HepG2 (cell line): ENCODE measurements around the gene LURAP1L. TPM values are rescaled to one million over a fixed set of nuclear protein-coding genes. Genes with fewer than 3 reads are reported as not detected.

Experiments used
- ATAC-seq: fragments of 200-7000 bp; cut with Tn5 transposase; 3 replicates; pipeline ENCODE4 v1.9.1; 2020; ENCODE audit warnings: mild to moderate bottlenecking, moderate library complexity
- BruUV-seq: library from RNA; stranded (reverse); fragments of 400-500 nt; replicated peaks from 2 replicates; lab custom pipeline; 2021; lab: Mats Ljungman, UMichigan
- CTCF ChIA-PET: fragments of 300-600 bp; formaldehyde crosslinking; extraction: SDS; loops from one replicate; lab custom pipeline; 2021; ENCODE audit warnings: low total read pairs, inconsistent platforms, low intra/inter-chr PET ratio; lab: Yijun Ruan, JAX
- POLR2A ChIA-PET: fragments of 350-600 bp; sonication (Branson Sonifier 250); formaldehyde crosslinking; loops from one replicate; lab custom pipeline; 2020; ENCODE audit warnings: antibody characterized with exemption, inconsistent platforms; lab: Yijun Ruan, JAX
- DNase-seq: peaks from one replicate; pipeline ENCODE4 v3.0.0-alpha.2; 2015; ENCODE audit warnings: low spot score
- FAIRE-seq: peaks from 3 replicates; lab custom pipeline; 2011; peaks lifted over from hg19 to GRCh38; lab: Jason Lieb, UNC
- H2AFZ ChIP-seq: one replicate; pipeline ENCODE4 v1.6.1; 2011; ENCODE audit warnings: low read length, inconsistent platforms
- H3K27ac ChIP-seq: fragments of 300-600 bp; 3 replicates; pipeline ENCODE4 v1.8.0; 2011; ENCODE audit warnings: mixed run types, mild to moderate bottlenecking, mixed read lengths, low read length, inconsistent platforms; ENCODE audit not compliant: insufficient read depth; ENCODE audit errors: extremely low read length
- H3K27me3 ChIP-seq, 2 experiments: fragments of 200-600 bp in 1 of 2; 2 replicates in 1 of 2; 3 replicates in 1 of 2; pipeline versions ENCODE4 v1.6.0 to v1.8.0; 2011; ENCODE audit warnings: low read length in 2 of 2, mild to moderate bottlenecking in 2 of 2, moderate library complexity in 2 of 2, inconsistent platforms in 1 of 2; ENCODE audit not compliant: insufficient read depth in 2 of 2, control insufficient read depth in 1 of 2
- H3K36me3 ChIP-seq, 2 experiments: fragments of 200-600 bp in 1 of 2; replicated peaks in 1 of 2; 2 replicates in 1 of 2; 3 replicates in 1 of 2; pipeline versions ENCODE4 v1.5.1 to v1.8.0; 2011; ENCODE audit warnings: low read length in 2 of 2, inconsistent platforms in 1 of 2; ENCODE audit not compliant: insufficient read depth in 2 of 2, control insufficient read depth in 1 of 2
- H3K4me1 ChIP-seq: 2 replicates; pipeline ENCODE4 v1.5.1; 2012; ENCODE audit warnings: low read length, inconsistent platforms; ENCODE audit not compliant: insufficient read depth
- H3K4me2 ChIP-seq: 2 replicates; pipeline ENCODE4 v1.6.0; 2011; ENCODE audit warnings: low read depth, low read length, inconsistent platforms
- H3K4me3 ChIP-seq, 3 experiments: fragments of 200-600 bp in 1 of 3; sonication (generic), shearing (Covaris generic) in 1 of 3; replicated peaks in 1 of 3; 2 replicates each; pipeline ENCODE4 v1.5.1; 2011 to 2016; ENCODE audit warnings: low read length in 3 of 3, inconsistent platforms in 2 of 3, low read depth in 2 of 3, mild to moderate bottlenecking in 2 of 3, control low read depth in 1 of 3, mixed read lengths in 1 of 3; ENCODE audit not compliant: insufficient read depth in 1 of 3
- H3K79me2 ChIP-seq: one replicate; pipeline ENCODE4 v1.6.1; 2011; ENCODE audit warnings: low read length, inconsistent platforms; ENCODE audit not compliant: insufficient read depth
- H3K9ac ChIP-seq: 2 replicates; pipeline ENCODE4 v1.6.0; 2011; ENCODE audit warnings: mild to moderate bottlenecking, low read depth, low read length, inconsistent platforms; ENCODE audit not compliant: insufficient read depth
- H3K9me3 ChIP-seq: 2 replicates; pipeline ENCODE4 v1.5.1; 2012; ENCODE audit warnings: mild to moderate bottlenecking, low read length
- H4K20me1 ChIP-seq: 2 replicates; pipeline ENCODE4 v1.6.0; 2011; ENCODE audit warnings: inconsistent platforms, mild to moderate bottlenecking, low read length, moderate library complexity; ENCODE audit not compliant: insufficient read depth
- ARNTL ChIP-seq: sonication (generic); formaldehyde crosslinking; IDR thresholded peaks from 2 replicates; pipeline ENCODE4 v1.4.0; 2020; ENCODE audit warnings: mild to moderate bottlenecking, missing genetic modification reagents
- BRCA1 ChIP-seq: sonication (generic); formaldehyde crosslinking; IDR thresholded peaks from 2 replicates; pipeline ENCODE4 v1.4.0; 2020; ENCODE audit warnings: missing genetic modification reagents
- HNRNPK ChIP-seq: fragments of 200-400 bp; formaldehyde crosslinking; IDR thresholded peaks from 2 replicates; pipeline ENCODE4 v1.6.1; 2018; ENCODE audit warnings: low read length, low read depth, moderate library complexity, mild to moderate bottlenecking; ENCODE audit not compliant: poor library complexity, severe bottlenecking
- HNRNPL ChIP-seq: fragments of 200-400 bp; formaldehyde crosslinking; IDR thresholded peaks from 2 replicates; pipeline ENCODE4 v1.6.1; 2017; ENCODE audit warnings: mild to moderate bottlenecking, low read depth, low read length
- KLF16 ChIP-seq, 2 experiments: sonication (generic) in 1 of 2; formaldehyde crosslinking in 1 of 2; IDR thresholded peaks; 2 replicates each; pipeline versions ENCODE4 v1.6.1 to v1.8.0; 2016 to 2023; ENCODE audit warnings: missing genetic modification reagents in 2 of 2, missing compliant biosample characterization in 1 of 2
- PAF1 ChIP-seq: IDR thresholded peaks from 2 replicates; pipeline ENCODE4 v1.6.1; 2016; ENCODE audit warnings: missing genetic modification reagents, missing compliant biosample characterization
- PHB2 ChIP-seq: fragments of 450-650 bp; IDR thresholded peaks from 2 replicates; pipeline ENCODE4 v1.6.1; 2018; ENCODE audit not compliant: partially characterized antibody
- POLR2AphosphoS5 ChIP-seq: IDR thresholded peaks from 2 replicates; pipeline ENCODE4 v1.6.1; 2012; ENCODE audit warnings: low read depth, low read length
- TFDP1 ChIP-seq: IDR thresholded peaks from 2 replicates; pipeline ENCODE4 v1.6.1; 2016; ENCODE audit warnings: missing compliant biosample characterization, missing genetic modification reagents, borderline replicate concordance
- ZFP36L2 ChIP-seq: sonication (generic); formaldehyde crosslinking; IDR thresholded peaks from 2 replicates; pipeline ENCODE4 v1.4.0; 2020; ENCODE audit warnings: missing genetic modification reagents
- ZFYVE20 ChIP-seq: sonication (generic); formaldehyde crosslinking; IDR thresholded peaks from 2 replicates; pipeline ENCODE4 v1.8.0; 2023; ENCODE audit warnings: low read depth, mild to moderate bottlenecking, moderate library complexity, missing genetic modification reagents, borderline replicate concordance
- ZNF580 ChIP-seq: IDR thresholded peaks from 2 replicates; pipeline ENCODE4 v1.6.1; 2016; ENCODE audit warnings: low read depth, borderline replicate concordance
- ZSCAN22 ChIP-seq: sonication (generic); formaldehyde crosslinking; IDR thresholded peaks from 2 replicates; pipeline ENCODE4 v1.4.0; 2020; ENCODE audit warnings: mild to moderate bottlenecking, missing genetic modification reagents
- ZUFSP ChIP-seq: sonication (generic); formaldehyde crosslinking; IDR thresholded peaks from 2 replicates; pipeline ENCODE4 v1.9.0; 2021; ENCODE audit warnings: missing genetic modification reagents, mild to moderate bottlenecking, borderline replicate concordance
- WGBS: methylation state at CpG from one replicate; pipeline ENCODE4 v1.1.6; 2017; ENCODE audit warnings: low lambda C conversion rate; 5-methylcytosine and 5-hydroxymethylcytosine counted together
- in situ Hi-C: cut with HindIII; loops from 2 replicates; pipeline ENCODE4 v1.10.0; 2017; ENCODE audit warnings: low pct_unique_long_range_greater_than_20kb; ENCODE audit not compliant: extremely low pct_ligation_motif_present
- intact Hi-C: fragments of 100-400 bp; cut with micrococcal nuclease; formaldehyde crosslinking; loops from one replicate; pipeline ENCODE4 v1.10.0; 2022; ENCODE audit not compliant: unreplicated experiment
- polyA plus RNA-seq, 8 experiments: library from polyadenylated mRNA; depleted of rRNA in 3 of 8; stranded (reverse) in 7 of 8; unstranded in 1 of 8; fragments of >200 nt; fragmentation: Illumina TruSeq in 4 of 8; extraction: Trizol in 4 of 8; gene quantifications; 2 replicates each; pipeline versions ENCODE4 v1.2.1 to v1.2.3, GENCODE V29; 2011 to 2016; ENCODE audit warnings: low read depth in 4 of 8, missing spikeins in 1 of 8, mixed read lengths in 1 of 8; ENCODE audit not compliant: insufficient read depth in 1 of 8
- total RNA-seq, 5 experiments: library from RNA; depleted of rRNA; stranded (reverse); fragments of >200 nt; fragmentation: Illumina TruSeq; extraction: Trizol; gene quantifications; 2 replicates each; pipeline ENCODE4 v1.2.3, GENCODE V29; 2016; ENCODE audit warnings: low read depth in 1 of 5

The LURAP1L gene
- total and polyA plus RNA-seq, 2 of the 13 experiments (the other 11 are each of a cell fraction or from before 2014, with no cell fraction given): 6.7 to 16.6 TPM

GRCh38 chr9:12774861-12775678 lies at the start of gene LURAP1L (continued):
- 0 out of 2 replicates have a peak, but pooled peaks have one; percentile 38 for TF ChIP-seq ZNF580 (CRISPR knock-in tag)

GRCh38 chr9:12726795-12727194 lies 48.0 kb upstream of the LURAP1L start:
- no peak overlapping the region for H3K9ac ChIP-seq
- FAIRE-seq (no peak), DNase-seq (no peak), ATAC-seq (no peak)
- 8% methylated on average over 2 of the region's 2 CpGs for WGBS
- no TSS peak for BruUV-seq
- H3K79me2 ChIP-seq: no peaks in the 10 kb centered on the region
- no peaks in the 10 kb centered on the region for H3K36me3 ChIP-seq
- H4K20me1 ChIP-seq: no peaks in the 10 kb centered on the region
- ChIA-PET POLR2A (no interaction called here), CTCF (no interaction called here)
- in situ Hi-C loops (loop anchor here (10.0 kb wide), 1 partner anchor 48 kb away; the partner anchor contains the start of gene LURAP1L), intact Hi-C loops (no loop called here)
- H3K27ac ChIP-seq: no peak overlapping the region
- TF ChIP-seq HNRNPL (no peak), BRCA1 (CRISPR knock-in tag) (no peak), KLF16 (CRISPR knock-in tag; IDR thresholded peaks at IDR 0.05) (no peak), PHB2 (no peak), PAF1 (CRISPR knock-in tag) (no peak), ARNTL (CRISPR knock-in tag) (no peak), ZFP36L2 (CRISPR knock-in tag) (no peak), HNRNPK (no peak), ZFYVE20 (CRISPR knock-in tag) (no peak), ZSCAN22 (CRISPR knock-in tag) (no peak), TFDP1 (CRISPR knock-in tag) (no peak), POLR2AphosphoS5 (no peak), ZUFSP (CRISPR knock-in tag) (no peak)
- H2AFZ ChIP-seq: no peak overlapping the region
- no peaks in the 10 kb centered on the region for H3K9me3 ChIP-seq
- no peak overlapping the region for H3K4me3 ChIP-seq
- H3K4me1 ChIP-seq: no peaks in the 10 kb centered on the region
- no peak overlapping the region for H3K4me2 ChIP-seq
- no peaks in the 10 kb centered on the region for H3K27me3 ChIP-seq
